HepG2 (cell line): Measurements from ENCODE around the gene RUBCNL.

ENCODE experiments used
- CTCF ChIP-seq: sonication (generic); formaldehyde crosslinking; IDR thresholded peaks from 2 replicates; pipeline ENCODE4 v1.5.0; 2020; ENCODE audit warnings: mild to moderate bottlenecking, missing genetic modification reagents, moderate library complexity
- FOXM1 ChIP-seq: sonication (generic); formaldehyde crosslinking; IDR thresholded peaks from 2 replicates; pipeline ENCODE4 v1.5.0; 2020; ENCODE audit warnings: missing genetic modification reagents
- HNRNPUL1 ChIP-seq: fragments of 200-400 bp; formaldehyde crosslinking; IDR thresholded peaks from 2 replicates; pipeline ENCODE4 v1.6.1; 2017; ENCODE audit warnings: low read depth, mild to moderate bottlenecking, low read length, moderate library complexity
- SUZ12 ChIP-seq: fragments of 150-350 bp; IDR thresholded peaks from 2 replicates; pipeline ENCODE4 v1.6.1; 2014; ENCODE audit warnings: low read depth, low read length

- TF ChIP-seq CTCF, result no peak
- TF ChIP-seq SUZ12, result no peak
- no peak for TF ChIP-seq FOXM1 (CRISPR knock-in tag)
- TF ChIP-seq HNRNPUL1, result no peak
Observed at GRCh38 chr13:46382224-46382623, 4.8 kb downstream of the RUBCNL start.
